ENCODE results near the gene COL6A1.

GRCh38 chr21:46000182-46000730, 18.7 kb downstream of the COL6A1 start:
- TF ChIP-seq ZNF274 (IDR thresholded peaks at IDR 0.05; ENCODE audit: low read depth, low read length): no peak
- TF ChIP-seq YY1 (IDR thresholded peaks at IDR 0.05; ENCODE audit: insufficient read depth, insufficient read length): no peak
